AML-193 (cell line): ENCODE measurements around the gene CACNB4.

Source experiments
- DNase-seq, 2 experiments: peaks; one replicate each; lab custom pipeline; 2025; lab: John Stamatoyannopoulos, UW

CACNB4 gene

DNA sequence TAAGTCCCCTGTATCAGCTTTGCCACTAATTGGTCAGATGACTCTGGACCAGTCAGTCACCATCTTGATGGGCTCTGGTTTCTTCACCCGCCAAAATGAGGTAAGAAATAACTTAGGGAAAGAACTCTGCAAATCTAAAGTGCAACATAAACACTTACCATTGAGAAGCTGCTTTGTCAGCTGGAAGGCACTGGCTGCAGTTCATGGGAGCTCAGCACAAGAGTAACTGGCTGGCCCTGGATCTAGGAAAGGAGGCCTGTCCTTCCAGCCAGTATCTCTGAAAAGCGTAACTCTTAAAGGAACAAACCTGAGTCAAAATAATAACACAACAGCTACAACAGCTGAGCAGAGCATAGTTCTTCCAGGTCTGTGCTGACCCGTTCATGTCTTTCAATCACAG, 123.9 kb downstream of the CACNB4 start:
- DNase-seq = no peak

DNA sequence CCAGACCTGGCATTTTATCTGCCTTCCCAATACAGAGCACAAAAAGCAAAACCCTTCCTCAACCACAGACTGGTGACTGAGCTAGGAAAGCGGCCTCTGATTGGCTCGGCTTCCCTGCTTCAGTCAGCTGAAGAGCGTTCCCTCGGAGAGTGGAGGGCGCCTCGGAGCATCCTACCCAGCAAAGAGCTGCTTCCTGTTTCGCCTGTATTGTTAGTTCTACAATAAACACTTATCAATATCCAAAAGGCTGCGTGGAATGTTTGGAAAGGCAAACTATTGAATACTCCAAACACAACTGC, 125.0 kb downstream of the CACNB4 start:
- DNase-seq = no peak

DNA sequence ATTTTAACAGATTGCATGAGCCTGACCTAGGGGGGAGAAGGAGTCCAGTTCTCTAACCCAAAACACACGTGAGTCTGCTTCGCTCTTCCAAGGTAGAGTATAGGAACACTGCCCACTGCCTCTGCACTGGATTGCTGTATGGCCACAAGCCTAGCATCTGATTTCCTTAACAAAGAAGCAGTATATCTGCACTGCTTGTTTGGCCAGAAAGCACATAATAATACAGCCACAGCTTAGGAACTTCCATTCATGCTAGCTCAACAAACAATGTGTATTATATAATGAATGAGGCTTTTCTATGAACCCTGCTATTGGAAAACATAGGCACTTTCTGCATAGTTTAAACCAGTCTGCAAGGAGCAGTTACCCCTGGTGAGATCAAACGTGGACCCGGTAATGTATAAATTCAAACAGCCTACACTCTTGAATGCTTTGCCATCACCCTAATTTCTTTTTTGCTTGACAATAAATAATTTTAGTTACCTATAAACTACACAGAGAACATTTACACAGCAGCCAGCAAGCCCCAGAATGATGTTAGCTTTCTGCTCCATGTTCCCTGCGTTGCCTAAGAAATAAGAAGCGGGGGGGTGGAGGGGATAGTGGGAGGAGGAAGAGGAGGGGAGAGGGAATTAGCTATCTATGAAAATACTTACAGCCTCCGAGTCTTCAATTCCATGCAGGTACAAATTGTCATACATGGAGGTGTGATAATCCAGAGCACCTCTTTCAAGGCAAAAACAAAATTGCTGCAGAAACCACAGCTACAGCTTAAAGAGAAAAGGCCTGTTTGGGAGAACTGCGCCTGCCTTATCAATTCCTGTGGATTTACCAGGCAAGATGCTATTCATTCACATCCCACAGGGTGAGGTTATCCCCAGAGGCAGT, 125.6 kb downstream of the CACNB4 start:
- no peak for DNase-seq

DNA sequence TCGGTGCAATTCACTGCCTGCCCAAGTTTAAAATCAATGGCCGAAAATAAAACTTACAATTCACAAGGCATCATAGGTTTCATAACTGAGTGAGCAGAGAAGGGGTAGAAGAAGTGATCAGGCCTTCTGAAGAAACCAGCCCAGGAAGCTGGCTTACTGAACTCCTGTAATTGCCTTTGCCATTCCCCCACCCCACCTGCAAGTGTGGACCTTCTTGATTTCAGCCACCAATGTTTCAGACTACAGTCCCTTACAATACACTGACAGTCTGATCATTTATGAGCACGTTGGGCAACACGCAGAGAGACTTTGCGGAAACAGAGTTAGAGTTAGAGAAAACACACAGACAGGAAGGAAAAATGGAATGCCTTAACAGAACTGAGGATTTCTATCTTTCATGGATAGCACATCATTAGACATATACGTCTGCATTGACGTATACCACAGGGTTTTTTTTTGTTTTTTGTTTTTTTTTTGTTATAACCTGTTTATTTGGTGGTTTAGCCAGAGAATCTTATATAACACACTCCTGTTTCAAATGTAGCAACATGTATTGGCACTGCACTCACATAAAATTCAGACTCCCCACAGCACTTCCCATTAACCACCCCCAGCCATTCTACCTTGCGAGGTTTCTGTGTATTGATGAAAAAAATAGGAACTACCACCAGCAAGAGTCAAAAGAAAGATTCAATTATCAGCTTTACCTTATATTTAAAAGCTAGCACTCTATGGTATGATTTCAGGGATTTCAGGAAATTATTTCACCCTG, 126.4 kb downstream of the CACNB4 start:
- no peak for DNase-seq

DNA sequence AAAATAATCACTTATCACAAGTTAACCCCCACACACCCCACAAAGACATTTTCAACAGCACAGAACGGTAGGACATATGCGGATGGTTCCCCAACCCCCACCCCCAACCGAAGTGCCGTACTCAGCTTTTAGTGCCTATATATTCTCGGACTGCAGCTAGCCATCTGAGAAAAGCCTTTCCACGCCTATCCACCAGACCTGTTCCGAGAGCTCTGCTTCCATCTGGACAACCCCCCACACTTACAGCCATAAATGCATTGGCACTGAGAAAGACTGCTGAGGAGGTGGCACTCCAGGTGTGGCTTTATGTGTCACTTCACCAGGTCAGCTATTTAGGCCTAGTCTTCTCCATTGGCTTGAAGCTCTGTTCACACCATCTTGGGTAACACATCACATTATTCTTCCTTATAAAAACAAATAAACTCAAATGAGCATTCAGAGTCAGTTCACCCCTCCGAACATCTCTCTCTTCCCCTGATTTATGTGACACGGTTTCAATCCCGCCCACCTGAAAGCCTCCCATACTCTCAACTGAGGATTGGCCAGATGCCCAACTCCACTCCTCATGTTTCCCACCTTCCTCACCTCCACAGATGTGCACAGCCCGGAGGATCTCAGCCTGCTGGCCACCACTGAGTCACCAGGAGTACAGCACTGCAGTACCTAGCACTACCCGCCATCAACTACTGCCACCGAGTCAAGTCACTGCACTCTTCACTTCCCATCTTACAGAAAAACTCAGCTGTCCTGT, 127.4 kb downstream of the CACNB4 start:
- DNase-seq = no peak

DNA sequence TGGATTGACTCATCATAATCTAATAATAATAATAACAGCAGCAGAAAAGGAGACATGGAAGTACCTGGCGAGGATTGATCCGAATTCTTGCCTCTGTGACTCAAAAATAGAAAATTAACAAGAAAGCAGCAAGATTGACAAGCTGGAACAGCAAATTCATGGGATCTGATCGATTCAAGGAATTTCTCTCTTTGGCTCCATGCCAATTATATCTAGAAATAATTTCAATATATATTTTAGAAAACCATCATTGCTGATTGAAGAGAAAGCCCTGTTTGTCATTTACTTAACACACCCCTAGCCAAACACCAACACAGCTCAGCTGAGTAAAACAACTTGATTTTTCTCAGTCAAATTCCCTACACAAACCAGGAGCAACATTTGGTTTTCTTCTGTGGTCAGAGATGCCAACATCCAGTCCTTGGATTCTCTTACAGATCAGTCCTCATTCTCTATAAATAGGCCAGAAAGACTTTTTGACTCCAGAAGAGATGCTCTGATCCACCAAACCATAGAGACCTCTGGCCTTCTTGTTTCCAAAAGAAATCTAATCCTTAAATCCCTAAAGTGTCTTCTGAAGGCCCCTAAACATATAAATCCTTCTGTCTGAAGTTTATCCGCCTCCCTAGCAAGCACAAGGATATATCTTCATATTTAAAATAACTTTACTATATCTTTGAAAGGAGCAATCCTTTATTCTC, 129.9 kb downstream of the CACNB4 start:
- DNase-seq = no peak

DNA sequence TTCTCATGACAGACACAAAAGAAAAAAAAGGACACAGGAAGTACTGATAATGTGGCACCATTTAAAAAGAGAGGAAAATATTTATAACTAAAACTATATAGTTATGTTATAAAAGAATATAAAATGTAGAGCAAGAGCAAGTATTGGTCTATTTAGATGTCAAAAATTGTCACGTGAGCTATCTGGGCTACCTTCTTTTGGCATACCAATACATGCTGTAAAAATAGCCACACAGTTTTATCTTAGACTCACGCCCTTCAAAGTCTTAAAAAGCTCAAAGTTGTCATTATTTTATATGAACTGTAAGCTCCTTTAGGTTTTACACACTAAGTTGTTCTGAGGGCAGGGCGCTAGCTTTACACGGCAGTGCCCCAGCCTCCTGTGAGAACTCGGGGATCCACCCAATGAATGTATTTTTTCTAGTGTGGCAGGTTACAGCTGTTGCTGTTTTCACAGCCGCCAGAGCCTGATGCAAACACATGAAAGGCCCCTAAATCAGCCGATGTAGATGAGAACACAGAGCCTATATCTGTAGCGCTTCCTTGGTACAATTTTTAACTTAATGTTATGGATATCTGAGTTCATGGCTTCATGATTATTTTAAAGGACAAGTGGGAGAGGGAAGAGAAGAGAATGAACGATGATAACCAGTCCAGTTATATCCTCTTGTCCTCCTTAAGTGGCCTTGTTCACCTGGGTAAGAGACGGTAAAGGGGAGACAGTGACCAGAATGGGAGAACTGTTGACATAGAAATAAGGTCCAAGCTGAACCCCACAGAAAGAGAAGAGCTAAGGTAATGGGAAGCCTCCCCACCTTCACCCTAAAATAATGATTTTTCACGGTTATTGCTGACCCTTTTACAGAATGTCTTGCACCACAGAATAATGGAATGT, 130.8 kb downstream of the CACNB4 start:
- DNase-seq = no peak

DNA sequence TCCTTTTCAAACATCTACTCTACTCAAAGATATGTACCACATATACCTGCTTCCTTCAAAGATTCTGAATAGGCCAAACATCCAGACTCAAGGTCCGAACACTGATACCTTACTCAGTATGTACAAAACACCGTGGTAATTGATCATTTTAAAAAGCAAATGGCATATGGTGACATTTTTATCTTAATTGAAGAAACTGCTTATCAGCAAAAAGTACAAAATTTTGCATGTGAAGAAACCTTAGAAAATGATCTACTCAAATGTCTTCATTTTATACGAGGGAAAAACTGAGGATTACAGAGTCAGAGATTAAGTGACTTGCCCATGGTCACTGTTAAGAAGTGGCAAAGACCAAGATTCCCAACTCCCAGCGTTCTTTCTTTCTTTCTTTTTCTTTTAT, 133.0 kb downstream of the CACNB4 start:
- no peak for DNase-seq

DNA sequence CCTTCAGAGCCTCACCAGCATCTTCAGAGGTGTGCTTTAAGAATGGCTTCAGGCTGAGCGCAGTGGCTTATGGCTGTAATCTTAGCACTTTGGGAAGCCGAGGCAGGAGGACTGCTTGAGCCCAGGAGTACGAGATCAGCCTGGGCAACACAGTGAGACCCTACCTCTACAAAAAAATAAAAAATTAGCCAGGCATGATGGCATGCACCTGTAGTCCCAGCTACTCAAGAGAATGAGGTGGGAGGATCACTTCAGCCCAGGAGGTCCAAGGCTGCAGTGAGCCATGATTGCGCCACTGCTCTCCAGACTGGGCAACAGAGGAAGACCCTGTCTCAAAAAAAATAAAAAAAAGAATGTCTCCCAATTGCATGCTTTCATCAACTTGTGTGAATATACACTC, 137.3 kb downstream of the CACNB4 start:
- DNase-seq = no peak

DNA sequence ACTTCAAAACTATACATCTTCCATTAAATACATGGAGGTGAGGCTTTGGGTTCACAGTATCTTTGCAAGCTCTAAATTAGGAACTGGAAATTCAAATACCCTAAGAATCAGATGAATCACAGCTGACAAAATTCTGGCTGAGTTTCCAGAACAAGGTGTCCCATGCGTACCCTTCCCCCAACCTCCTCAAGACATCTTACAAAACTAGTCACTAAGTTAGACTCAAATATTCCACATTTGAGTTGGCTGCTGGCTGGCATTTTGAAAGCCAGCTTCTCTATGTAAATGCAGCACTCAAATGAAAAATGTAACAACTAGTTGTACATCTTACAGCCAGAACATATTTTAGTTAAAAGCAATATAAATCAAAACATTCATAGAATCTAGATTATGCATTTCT, 139.6 kb downstream of the CACNB4 start:
- DNase-seq = no peak

DNA sequence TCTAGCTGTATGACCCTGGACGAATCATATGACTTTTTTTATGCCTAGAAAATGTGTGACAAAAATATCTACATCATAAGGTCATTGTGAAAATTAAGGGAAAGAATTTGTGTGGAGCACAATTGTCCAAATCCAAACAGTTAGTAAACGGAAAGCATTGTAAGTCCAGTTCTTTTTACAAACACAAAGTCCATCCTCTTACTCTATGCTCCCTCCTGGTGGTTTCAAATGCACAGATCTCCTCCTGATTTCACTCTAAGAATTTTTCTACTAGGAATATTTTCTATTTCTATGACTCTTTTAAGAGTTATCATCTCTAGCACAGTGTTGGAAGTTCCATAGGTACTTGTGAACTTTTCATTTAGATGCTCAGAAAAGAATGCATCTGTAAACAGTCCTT, 145.4 kb downstream of the CACNB4 start:
- no peak for DNase-seq

DNA sequence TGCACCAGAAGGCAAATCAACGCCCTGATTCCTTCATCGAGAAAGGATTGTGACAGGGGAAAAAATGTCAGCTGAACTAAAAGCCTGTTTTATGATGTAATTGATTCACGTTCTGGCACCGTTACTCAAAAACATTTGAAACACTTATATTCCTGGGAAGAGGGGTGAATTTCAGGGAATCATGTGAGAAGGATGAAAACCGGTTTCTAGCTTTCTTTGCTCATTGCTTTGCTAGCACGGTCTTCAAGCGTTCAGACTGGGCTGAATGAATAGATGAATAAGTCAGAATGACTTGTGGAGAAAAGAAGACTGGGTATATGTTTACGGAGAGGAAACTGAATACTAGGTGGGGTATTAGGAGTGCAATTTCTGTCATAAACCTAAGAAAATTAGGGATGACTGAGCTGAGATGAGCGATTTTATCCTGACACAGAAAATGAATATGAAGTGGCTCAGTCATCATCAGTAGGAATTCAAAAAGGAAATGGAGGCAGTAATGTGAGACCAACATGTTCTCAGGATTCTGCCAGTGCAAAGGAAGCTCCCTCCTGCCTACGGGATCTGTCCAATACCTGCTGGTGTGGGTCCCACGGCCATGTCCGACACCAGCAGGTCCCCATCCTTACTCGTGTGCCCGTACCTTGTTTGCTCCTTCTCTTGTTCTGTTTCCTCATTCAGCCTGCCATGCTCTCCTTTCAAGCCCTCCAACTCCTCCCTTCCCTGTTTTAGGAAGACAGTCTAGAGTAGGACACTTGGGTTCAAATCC, 146.0 kb downstream of the CACNB4 start:
- DNase-seq = no peak

DNA sequence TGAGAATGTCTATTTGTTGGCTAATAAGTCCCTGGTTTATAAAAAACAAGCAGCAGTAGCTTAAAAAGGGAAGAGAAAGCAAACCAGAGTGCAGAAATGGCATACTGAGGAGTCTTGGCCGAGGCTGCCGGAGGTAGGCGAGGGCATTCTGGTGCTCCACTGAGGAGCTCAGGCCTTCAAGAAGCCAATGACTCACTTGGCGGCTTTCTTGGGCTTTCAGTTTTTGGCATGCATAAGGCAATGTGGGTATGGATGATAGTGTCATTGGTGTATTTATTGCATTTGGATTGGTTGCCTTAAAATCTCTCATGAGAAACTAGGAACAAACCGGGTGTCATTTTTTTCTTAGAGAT, 151.1 kb downstream of the CACNB4 start:
- peak; percentile 23 to 32 for DNase-seq

DNA sequence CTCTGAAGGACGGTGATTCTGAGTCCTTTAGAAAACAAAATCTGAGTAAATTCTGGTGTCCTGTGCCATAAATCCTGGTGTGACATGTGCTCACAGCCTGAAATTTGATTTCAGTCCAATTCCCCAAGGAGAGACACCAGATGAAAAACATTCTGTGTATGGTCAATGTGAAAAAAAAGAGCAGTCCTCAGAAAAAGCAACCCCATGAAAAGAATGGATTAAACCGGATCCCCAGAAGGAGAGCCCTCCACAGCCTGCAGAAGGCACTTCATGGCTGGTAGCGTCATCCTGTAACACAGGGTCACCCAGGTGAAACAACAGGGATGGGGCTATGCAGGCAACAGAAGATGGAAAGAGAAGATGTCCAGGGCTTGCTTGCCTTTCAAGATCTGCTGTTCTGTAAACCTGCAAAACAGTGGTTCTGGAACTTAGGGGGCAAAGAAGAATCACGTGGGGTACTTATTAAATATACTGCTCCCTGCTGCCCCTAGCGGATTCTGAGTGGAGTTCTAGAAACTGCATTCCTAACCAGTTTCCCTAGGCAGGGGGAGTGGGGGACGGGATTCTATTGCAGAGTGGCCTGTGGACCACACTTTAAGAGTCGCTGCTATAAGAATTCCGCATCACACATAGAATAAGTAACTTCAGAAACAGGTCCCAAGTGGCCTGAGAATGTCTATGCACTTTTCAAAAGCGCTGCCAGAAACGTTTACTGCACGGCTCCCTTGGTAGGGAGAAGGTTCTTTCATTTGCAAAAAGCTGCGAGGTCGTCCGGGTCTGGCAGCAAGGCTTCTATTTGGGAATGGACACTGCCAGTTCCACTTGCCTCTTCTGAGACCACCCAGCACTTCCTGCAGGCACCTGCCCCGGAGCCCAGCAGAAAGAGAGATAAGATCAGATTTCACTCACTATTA, 151.7 kb downstream of the CACNB4 start:
- peak; percentile 5 to 24 for DNase-seq

DNA sequence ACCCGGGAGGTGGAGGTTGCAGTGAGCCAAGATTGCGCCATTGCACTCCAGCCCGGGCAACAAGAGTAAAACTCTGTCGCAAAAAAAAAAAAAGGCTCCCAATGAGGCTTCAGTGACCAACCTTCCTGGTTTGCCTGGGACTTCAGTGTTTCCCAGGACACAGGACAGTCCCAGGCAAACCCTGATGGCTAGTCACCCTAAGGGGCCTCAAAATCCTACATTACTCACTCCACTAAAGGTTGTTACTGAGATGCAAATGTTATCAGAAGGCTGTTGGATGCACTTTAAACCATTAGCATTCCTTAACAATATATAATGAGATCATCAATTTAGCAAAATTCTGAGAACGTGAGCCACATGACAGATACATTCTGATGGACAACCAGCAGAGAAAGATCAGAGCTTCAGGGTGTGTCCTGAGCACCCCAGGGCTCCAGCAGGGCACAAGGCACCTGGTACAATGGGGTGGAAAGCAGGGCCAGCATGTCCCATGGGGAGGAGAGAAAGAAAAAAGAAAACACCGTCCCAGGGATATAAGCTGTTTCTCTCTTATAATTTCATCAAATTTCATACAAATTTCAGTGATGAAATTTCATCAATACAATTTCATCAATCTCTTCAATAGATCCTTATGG, 152.5 kb downstream of the CACNB4 start:
- no peak for DNase-seq

DNA sequence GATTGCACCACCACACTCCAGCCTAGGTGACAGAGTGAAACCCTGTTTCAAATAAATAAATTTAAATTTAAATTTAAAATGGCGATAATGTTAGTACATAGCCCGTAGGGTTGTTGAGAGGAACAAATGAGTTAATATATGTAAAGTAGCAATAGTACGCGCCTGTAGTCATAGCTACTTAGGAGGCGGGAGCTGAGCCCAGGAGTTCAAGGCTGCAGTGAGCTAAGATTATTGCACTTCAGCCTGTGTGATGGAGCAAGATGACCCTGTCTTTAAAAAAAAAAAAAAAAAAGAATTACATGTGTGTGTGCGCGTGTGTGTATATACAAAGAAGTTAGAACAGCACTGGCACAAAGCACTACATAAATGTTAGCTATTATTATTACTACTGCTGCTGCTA, 153.2 kb downstream of the CACNB4 start:
- DNase-seq = no peak

DNA sequence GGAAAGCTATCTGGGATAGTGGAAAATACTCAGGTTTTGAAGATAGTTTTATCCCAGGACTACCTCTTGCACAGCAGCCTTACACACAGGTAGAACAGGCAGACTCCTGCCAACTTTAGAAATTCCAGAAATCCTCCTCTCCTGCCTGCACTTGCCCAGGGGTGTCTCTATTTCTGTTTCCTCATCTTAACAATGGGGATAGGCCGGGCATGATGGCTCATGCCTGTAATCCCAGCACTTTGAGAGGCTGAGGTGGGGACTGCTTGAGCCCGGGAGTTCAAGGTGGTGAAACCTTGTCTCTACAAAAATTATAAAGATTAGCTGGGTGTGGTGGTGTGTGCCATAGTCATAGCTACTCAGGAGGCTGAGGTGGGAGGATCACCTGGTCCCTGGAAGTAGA, 153.7 kb downstream of the CACNB4 start:
- no peak for DNase-seq

DNA sequence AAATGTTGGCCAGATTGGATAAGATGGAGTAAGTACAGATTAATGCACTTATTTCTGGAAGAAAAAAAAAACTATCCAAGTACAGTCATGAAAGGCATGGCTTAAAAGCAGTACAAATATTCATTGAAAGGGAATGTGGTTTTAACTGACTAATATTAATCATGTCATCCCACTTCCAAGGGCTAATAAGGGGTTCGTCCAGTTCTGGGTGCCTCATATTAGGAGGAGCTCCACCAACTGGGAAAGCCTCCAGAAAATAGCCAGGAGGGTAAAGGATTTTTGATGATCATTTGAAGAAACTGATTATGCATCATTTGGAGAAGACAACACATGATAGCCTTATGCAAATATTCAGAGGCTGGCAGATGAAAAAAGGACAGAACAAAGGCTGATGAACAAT, 155.4 kb downstream of the CACNB4 start:
- no peak for DNase-seq
